ENCODE measurements around the gene HOXC5. TPM values are rescaled to one million over a fixed set of nuclear protein-coding genes. Genes with fewer than 3 reads are reported as not detected.

Gene HOXC5
- total and polyA plus RNA-seq, 4 experiments from 2014 or later: not detected

Small RNA genes lying within 50 kb of the gene (microRNA-seq; reads per million reads assigned to microRNA genes)
- gene MIR196A2 (ENCODE audit: borderline microRNAs expressed, borderline number of aligned reads, borderline replicate concordance) (not detected), gene MIR615 (ENCODE audit: borderline microRNAs expressed, borderline number of aligned reads, borderline replicate concordance) (not detected)

Other genes starting within 250 kb of the HOXC5 start
- not detected for gene HOXC13, start 94.2 kb upstream of the HOXC5 start, total RNA-seq
- not detected for gene HOXC13, start 94.2 kb upstream of the HOXC5 start, polyA plus RNA-seq
- gene HOXC12, start 78.1 kb upstream of the HOXC5 start, total RNA-seq: not detected
- gene HOXC12, start 78.1 kb upstream of the HOXC5 start, polyA plus RNA-seq: not detected
- gene HOXC11, start 59.9 kb upstream of the HOXC5 start, total RNA-seq: not detected
- gene HOXC11, start 59.9 kb upstream of the HOXC5 start, polyA plus RNA-seq: not detected
- not detected for gene HOTAIR, start 58.1 kb upstream of the HOXC5 start, total RNA-seq
- not detected for gene HOTAIR, start 58.1 kb upstream of the HOXC5 start, polyA plus RNA-seq
- gene HOXC10, start 47.9 kb upstream of the HOXC5 start, total RNA-seq: not detected
- gene HOXC10, start 47.9 kb upstream of the HOXC5 start, polyA plus RNA-seq: not detected
- not detected for gene HOXC9, start 32.9 kb upstream of the HOXC5 start, total RNA-seq
- gene HOXC9, start 32.9 kb upstream of the HOXC5 start, polyA plus RNA-seq: not detected
- gene HOXC8, start 24.1 kb upstream of the HOXC5 start, total RNA-seq: not detected
- not detected for gene HOXC8, start 24.1 kb upstream of the HOXC5 start, polyA plus RNA-seq
- not detected for gene HOXC6, start 4.6 kb upstream of the HOXC5 start, total RNA-seq
- gene HOXC6, start 4.6 kb upstream of the HOXC5 start, polyA plus RNA-seq: not detected
- not detected for gene HOXC4, start 20.8 kb downstream of the HOXC5 start, total RNA-seq
- not detected for gene HOXC4, start 20.8 kb downstream of the HOXC5 start, polyA plus RNA-seq
- 10 to 100 TPM; 27.2 to 30.7 TPM for gene SMUG1, start 155.9 kb downstream of the HOXC5 start, total RNA-seq
- gene SMUG1, start 155.9 kb downstream of the HOXC5 start, polyA plus RNA-seq: 10 to 100 TPM; 24.6 to 38.2 TPM
- gene CBX5, start 247.1 kb downstream of the HOXC5 start, total RNA-seq: 10 to 100 TPM; 71.0 to 76.3 TPM
- gene CBX5, start 247.1 kb downstream of the HOXC5 start, polyA plus RNA-seq: 10 to 100 TPM; 13.3 to 19.2 TPM
- 1,000 to 10,000 TPM in 1 of 2 experiments, 100 to 1,000 TPM in 1; 986 to 1,061 TPM for gene HNRNPA1, start 247.7 kb downstream of the HOXC5 start, total RNA-seq
- gene HNRNPA1, start 247.7 kb downstream of the HOXC5 start, polyA plus RNA-seq: 100 to 1,000 TPM; 756 to 958 TPM